ENCODE results near the gene ANKRD33.

GRCh38 chr12:51908876-51909592 lies 21.1 kb downstream of the ANKRD33 start:
- TF ChIP-seq POLR2AphosphoS5 (IDR thresholded peaks at IDR 0.05; ENCODE audit: low read depth, low read length): no peak
- TF ChIP-seq POLR2A (IDR thresholded peaks at IDR 0.05; ENCODE audit: low read depth, low read length): no peak
- TF ChIP-seq TAF1 (IDR thresholded peaks at IDR 0.05; ENCODE audit: low read depth, low read length): no peak
- TF ChIP-seq POU2F2 (IDR thresholded peaks at IDR 0.05; ENCODE audit: low read depth, low read length): no peak
- TF ChIP-seq SPI1 (IDR thresholded peaks at IDR 0.05; ENCODE audit: low read depth, low read length): no peak

All from GM12891 (cell line).